GM18526 (cell line): ENCODE measurements around the gene FREM1.

Experiments
- POLR2A ChIP-seq: IDR thresholded peaks from 3 replicates; pipeline ENCODE4 v1.6.1; 2011; ENCODE audit not compliant: insufficient read length; ENCODE audit errors: extremely low read depth

FREM1 gene

DNA sequence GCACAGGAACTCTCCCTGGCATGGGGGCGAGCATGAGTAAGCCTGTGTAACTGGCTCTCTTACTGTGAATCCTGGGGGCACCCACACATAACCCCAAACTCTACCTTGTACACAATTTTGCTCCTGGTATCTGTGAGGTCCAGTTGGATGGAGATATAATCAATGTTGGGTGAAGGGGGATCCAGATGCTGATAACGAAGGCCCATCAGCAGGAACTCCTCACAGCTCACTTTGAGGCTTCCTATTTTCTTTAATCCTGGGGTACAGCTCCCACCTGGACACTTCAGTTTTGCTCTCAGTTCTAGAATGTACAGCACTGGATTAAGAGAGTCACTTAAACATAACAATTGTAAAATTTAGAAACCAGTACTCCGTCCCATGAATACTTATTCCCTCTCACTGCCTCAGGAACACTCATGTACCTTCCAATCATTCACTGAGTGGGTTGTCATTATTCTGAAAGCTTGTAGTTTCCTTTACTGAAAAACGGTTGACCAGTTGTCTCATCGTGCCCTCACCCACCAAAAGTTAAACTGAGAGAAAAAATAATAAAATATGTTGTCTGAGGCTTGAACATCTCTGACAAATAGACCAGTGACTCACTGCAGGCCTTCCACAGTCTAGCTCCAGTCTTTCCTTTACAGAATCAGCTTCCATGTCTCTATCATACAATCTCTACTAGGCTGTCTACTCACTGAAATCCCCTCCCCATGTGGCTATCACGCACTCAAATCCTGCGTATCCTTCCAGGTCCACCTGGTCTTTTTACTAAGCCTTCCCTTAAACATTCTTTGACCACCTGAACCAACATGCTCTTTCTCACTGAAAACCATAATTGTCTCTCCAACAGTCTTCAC lies 52.6 kb downstream of the FREM1 start:
- no peak for TF ChIP-seq POLR2A

DNA sequence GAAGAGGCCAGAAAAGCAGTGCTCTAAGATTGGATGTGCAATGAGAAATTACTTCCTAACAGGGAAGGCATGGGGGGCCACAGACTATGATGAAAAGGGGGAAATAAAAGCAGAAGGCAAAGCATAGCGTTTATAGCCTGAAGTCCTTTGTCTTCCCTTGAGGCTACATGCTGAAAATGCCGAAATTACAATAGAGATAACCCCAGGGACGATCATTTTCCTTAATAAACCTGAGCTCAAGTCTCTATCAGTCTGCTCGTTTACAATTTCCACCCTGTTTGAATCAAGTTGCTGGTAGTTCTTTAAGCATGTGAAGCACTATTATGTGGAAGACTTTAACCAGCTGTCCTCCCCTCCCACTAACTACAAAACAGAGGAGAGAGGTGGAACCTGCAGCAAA lies 60.4 kb downstream of the FREM1 start:
- no peak for TF ChIP-seq POLR2A

DNA sequence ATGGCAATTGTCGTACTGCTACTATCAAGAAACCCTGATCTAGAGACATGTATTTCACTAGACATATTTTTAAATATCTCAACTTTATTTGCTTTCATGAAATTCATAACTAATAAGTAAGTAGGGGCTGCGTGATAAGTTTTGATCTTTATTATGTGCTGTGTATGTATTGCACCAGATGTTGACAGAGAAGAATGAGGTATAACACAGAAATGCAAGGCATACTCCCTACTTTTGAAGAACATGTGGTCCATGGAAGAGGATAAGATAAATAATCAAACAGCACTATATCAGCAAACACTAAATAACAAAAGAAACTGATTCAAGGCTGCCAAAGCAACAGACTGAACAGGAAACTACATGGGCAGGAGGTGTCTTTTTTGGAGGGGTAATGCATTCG lies 60.9 kb downstream of the FREM1 start:
- no peak for TF ChIP-seq POLR2A

DNA sequence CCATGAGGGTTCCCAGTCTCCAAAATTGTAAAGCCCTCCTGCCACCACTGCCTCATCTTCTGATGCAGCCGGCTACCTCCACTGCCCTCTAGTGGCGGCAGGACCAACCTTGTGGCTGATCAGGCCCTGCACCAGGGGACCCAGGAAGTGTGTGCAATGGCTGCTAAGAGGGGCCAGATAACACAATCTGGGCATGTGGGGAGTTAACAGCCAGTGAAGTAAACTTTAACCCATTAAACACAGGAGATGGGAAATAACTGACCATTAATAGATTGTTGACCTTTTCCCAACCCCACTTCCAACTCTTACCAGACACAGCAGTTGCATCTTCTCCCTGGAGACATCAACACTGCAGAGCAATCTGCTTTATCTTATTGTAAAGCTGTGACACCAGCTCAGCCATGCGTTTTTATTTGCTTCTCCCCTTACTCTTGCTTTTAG lies 63.3 kb downstream of the FREM1 start:
- no peak for TF ChIP-seq POLR2A

DNA sequence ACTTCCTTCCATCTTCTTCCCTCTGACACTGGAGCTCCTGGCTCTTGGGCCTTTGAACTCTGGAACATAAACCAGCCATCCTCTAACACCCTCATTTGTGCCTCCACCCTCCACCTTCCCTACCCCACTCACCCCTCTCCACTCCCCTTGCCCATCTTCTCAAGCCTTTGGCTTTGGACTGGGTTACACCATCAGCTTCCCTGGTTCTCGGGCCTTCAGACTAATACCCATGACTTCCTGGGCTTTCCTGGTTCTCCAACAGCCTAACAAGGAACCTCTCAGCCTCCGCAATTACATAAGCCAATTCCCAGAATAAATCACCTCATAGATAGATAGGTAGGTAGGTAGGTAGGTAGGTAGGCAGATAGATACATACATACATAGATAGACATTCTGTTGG lies 67.1 kb downstream of the FREM1 start:
- TF ChIP-seq POLR2A, result no peak

GRCh38 chr9:14842269-14842668 lies 68.0 kb downstream of the FREM1 start:
- TF ChIP-seq POLR2A, result no peak

- no peak for TF ChIP-seq POLR2A
Measured at GRCh38 chr9:14838701-14839100, 71.5 kb downstream of the FREM1 start.

DNA sequence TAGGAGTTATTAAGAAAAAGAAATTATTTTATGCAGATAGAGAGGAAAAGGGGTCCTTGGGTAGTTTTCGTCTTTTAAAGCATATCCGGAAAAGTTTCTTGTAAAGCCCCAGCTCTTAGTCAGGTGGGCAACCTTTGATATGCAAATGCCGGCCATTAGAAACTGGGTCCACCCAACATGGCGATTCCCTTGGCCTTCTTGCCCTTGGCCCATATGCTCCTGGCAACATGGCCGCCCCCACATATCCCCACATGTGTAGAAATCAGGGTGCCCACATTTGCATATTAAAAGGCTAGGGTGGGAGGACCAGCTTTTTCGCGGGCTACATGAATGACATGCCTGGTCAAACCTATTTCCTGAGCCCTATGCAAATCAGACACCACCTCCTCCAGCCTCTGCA lies 73.3 kb downstream of the FREM1 start:
- TF ChIP-seq POLR2A, result no peak

- TF ChIP-seq POLR2A, result no peak
Measured at GRCh38 chr9:14831661-14832060, 78.6 kb downstream of the FREM1 start.

GRCh38 chr9:14831074-14831473 lies 79.2 kb downstream of the FREM1 start:
- TF ChIP-seq POLR2A, result no peak

GRCh38 chr9:14830057-14830456 lies 80.2 kb downstream of the FREM1 start:
- no peak for TF ChIP-seq POLR2A

- TF ChIP-seq POLR2A, result no peak
Measured at GRCh38 chr9:14829204-14829603, 81.0 kb downstream of the FREM1 start.

GRCh38 chr9:14827805-14828204 lies 82.4 kb downstream of the FREM1 start:
- no peak for TF ChIP-seq POLR2A

DNA sequence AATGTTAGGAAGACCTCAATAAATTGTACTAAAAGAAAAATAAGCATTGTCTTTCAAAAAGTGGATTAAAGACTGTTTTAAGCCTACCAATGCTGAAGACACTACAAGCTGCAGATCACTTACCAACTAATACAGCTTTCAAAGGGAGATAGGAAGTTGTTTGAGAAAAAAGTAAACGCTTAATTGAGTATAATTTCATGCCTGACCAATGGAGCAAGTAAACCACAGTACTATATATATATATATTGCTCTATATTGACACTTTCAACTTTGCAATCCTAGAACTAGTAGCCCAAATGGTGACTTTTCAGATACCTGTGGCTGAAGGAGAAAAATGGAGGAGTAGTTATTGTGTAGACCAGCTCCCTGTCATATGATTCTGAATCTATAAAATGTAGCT lies 85.7 kb downstream of the FREM1 start:
- no peak for TF ChIP-seq POLR2A

DNA sequence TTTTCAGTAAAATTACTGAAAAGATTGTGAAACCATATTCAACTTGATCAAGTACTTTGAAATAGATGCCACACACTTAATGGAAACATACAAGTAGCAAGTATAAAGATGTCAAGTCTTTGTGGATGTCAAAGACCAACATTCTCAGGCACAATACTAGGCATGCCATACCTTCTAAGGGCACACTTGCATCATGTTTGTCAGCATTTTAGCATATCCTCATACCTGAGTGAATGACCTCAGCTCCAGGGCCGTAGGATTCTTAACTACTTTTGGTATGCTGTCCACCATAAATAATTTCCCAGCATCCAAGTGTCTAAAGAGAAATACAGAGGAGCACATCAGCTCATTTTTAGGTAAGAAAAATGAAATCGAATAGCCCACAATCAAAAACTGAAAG lies 86.4 kb downstream of the FREM1 start:
- TF ChIP-seq POLR2A, result no peak

DNA sequence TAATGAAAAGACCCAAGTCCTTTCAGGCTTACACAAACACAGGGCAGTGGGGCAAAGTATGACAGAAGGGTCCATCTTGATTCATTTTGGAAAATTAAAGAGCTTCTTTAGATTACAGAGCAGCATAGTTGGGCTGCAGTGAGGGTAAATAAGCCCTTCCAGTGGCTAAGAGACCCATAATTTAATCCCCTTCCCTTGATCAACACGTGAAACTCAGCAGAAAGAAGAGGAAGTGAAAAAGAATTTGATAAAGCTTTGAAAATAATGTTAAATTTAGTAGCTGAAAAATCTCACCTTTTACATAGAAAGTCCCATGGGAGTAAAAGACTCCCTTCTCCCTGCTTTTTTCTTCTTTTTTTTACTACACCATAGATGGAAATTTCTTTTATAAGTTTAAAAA lies 87.6 kb downstream of the FREM1 start:
- TF ChIP-seq POLR2A, result no peak

DNA sequence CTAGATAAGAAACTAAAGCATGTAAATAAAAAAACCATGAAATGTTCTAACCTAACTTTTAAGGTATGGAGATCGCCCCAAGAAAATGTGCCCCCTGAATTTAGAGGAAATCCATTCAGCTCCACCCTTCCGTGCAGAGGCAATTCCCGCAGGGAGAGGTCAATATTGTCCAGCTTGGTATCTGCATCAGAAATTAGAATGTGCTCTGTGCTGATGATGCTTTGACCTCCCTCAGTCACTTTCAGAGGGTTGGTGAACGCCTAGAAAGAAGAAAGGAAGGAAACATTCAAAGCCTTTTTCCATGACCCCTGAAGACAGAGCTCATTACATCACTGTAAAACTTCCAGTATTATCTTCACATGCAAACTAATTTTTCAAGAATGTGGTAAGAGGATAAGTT lies 91.0 kb downstream of the FREM1 start:
- no peak for TF ChIP-seq POLR2A
